GM19467 (cell line): ENCODE data around the gene BHLHA15.
"Not testable (repeated sequence)": the region's sequence is repeated elsewhere in the genome, so short reads cannot be mapped to it uniquely, and the experiment has no call there.

ENCODE experiments used
- ATAC-seq: cut with Tn5 transposase; IDR thresholded peaks from one replicate; pipeline ENCODE4 v1.9.1; 2021; ENCODE audit warnings: mild to moderate bottlenecking, moderate library complexity; ENCODE audit not compliant: unreplicated experiment

The BHLHA15 gene

DNA sequence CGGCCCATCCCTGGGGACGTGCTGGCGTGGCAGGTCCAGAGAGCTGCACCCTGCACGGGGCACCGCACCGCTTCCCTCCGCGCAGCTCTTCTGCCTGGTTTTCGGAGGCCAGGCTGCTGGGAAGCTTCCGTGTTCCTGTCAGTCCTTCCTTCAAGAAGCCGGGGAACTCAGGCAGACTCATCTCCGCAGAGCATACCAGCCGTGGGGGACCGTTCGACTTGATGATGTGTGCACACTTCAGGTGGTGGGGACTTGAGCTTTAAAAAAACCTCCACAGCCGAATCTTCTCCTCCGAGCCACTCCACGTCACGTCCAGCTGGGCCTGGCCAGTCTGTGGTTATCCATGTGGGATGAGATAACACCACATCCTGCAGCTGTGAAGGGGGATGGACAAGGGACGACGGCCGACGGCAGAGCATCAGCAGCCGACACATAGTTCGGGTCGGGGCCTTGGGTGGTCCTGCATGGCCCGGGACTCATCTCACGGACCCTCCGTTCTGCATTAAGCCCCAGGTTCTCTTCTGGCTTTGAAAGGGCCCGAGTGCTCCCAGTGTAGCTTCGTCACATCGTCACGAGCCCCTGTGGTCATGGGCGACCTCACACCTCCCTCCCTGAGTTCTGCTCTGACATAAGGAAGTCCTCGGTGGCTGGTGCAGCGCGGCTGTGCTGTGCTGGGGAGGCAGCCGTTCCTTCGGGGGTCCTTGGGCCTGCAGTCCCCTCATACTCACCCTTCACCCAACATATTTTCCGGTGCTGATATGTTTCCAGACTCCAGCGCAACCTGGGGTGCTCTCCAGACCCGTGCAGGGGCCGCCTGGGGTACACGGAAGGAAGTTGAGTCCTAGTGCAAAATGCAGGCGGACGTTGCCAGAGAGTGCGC, 4.5 kb upstream of the BHLHA15 start:
- ATAC-seq = no peak

DNA sequence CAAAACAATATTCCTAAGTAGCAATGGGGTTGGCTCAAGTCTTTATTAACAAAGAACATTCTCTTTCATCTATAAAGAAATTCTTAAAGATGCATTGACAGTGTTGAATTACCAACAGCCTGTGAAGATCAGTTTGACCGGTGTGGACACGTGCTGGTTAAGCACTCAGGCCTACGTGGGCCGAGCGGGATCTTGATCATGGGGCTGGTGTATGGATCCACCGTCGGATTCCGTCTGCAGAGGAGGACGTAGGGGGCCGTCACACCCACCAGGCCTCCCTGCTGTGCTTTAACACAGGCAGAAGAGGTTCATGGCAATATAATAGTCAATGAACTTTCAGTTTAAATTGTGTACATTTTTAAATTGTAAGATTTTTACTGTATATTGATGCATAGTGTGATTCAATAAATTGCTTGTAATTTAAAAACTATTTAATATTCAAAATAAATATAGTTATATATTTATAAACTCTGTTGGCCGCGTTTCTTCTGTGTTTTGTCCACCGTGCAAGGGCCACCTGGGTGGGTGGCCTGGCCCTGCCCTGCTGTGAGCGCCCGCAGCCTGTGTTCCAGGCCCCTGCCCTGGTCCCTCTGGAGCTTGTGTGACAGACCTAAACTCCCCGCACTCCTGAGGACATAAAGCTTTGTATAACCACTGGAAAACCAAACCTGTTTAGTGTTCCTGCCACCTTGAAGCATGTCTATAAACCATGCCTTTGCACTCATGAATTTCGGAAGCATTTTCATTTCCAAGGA, 1.9 kb upstream of the BHLHA15 start:
- no peak for ATAC-seq

DNA sequence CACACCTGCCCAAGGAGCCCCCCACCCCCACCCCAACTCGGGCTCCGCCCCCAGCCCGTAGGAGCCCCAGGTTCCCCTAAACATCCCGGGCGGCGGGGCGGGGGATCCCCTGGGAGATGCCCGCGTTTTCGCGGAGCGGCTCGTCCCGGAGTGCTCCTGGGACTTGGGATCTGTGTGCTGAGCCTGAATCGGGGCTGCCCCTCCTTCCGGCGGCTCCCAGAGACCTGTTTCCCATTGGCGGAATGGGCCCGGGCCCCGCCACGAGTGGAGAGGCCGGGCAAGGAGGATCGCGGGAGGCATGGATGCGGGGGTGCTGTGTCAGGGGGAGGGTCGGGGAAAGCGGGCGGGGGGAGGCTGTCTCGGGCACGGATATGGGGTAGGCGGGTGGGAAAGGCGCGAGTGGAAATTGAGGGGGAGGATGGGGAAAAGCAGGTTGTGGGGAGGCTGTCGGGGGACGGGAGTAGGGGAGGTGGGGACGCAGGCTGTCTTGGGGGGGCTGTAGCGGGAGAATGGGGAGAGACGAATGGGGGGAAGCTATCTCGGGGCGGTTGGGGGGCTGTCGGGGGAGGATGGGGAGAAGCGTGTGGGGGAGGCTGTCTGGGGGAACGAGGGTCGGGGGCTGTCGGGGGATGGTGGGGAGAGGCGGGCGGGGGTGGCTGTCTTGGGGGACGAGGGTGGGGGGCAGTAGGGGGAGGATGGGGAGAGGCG, 572 bp upstream of the BHLHA15 start:
- ATAC-seq = no peak

DNA sequence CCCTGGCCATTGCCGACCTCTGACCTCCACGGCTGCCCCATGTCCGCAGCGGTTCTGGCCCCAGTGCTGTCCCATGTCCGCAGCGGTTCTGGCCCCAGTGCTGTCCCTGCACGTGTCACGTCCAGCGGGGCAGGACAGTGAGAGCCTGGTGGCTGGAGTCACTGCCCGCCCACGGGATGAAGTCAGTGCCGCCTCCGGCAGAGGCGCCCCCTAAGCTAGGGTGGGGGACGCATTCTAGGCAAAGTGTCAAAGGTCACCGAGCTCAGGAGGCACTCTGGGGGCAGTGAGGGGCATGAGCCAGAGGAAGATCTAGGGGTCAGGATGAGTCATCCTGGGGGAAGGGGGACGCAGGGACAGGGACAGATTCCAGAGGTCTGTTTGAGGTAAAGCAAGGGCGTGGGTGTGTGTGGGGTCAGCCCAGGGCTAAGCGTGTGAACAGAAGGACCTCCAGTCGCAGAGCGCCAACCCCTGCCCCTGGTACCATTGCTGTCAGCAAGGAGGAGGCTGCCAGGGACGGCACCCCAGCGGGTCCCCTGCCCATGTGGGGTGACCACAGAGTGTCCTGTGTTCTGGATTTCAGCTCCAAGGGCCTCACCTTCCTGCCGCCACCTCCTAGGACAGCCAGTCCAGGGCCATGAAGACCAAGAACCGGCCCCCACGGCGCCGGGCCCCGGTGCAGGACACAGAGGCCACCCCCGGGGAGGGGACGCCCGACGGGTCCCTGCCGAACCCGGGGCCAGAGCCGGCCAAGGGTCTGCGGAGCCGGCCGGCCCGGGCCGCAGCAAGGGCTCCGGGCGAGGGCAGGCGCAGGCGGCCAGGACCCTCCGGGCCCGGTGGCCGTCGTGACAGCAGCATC, 665 bp downstream of the BHLHA15 start:
- ATAC-seq = no peak

DNA sequence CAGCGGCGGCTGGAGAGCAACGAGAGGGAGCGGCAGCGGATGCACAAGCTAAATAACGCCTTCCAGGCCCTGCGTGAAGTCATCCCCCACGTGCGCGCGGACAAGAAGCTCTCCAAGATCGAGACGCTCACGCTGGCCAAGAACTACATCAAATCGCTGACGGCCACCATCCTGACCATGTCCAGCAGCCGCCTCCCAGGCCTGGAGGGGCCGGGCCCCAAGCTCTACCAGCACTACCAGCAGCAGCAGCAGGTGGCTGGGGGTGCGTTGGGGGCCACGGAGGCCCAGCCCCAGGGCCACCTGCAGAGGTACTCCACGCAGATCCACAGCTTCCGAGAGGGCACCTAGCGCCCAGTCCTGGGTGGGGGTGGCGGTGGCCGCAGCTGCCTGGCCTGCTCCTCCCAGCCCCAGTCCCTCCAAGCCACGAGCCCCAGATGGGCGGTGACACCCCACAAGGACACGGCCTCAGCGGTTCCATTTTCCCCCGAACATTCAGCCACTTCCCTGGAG, 1.3 kb downstream of the BHLHA15 start:
- no peak for ATAC-seq

DNA sequence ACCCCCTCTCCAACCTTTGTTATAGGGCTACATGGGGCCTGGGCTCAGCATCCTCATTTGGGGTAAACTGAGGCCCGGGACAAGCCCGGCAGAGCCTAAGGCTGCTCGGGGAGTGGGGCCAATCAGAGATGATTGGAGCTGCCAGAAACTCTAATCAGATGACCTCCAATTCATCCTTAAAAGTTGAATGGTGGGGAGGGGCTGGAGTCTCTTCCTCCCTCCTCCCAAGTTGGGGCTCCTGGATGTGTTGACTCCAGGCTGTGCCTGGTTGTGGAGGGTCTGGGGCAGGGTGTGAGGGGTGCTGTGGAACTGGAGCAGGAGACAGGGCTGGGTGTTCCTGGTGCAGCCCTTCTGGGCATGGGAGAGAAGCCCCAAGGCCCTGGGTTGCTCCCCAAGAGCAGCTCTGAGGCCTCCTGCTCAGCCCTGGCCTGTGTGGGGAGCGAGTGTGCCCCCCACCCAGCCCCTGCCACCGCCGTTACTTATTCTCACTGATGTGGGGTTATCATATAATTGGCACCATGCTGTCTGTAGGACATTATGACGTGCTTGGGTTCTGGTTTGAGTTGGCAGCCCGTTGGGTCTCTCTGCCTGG, 2.2 kb downstream of the BHLHA15 start:
- ATAC-seq = no peak

DNA sequence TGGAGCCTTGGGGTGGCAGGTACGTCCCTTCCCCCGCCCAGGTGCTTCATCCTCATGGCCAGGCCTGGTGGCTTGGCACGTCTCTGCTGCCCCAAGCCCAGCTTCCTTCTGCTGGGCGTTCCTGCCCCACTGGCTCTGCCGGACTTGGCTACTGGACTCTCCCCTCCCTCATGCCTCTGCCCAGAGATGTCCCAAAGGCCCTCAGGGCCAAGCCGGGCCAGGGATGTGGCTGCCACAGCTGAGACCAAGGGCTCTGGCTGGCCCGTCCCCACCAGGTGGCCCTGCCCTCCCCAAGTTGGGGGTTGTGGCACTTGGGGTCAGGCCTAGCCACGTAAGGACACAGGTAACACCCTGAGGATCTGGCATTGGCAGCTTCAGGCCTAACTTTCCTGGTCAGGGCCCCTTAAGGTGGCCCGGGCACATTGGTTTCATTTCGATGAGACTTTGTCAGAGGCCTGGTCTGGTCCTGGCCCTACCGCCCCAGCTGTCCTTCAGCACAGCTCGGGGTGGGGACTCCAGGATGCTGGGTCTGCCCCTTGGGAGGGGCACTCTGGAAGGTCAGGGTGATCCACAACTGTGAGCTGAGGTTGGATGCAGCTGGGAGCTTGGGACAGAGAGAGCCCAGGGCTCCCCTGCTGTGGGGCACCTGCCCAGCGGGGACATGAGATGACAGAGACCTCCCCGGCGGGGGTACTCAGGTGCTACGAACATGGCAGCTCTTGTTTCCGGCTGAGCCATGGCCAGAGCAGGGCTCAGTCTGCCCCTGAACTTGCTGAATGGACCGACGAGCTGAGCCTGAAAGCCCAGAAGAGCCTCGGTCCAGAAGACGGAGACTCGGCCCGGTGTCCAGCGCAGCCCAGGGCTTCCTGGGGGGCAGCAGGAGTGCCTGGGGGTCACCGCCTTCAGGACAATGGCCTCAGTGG, 2.9 kb downstream of the BHLHA15 start:
- no peak for ATAC-seq

DNA sequence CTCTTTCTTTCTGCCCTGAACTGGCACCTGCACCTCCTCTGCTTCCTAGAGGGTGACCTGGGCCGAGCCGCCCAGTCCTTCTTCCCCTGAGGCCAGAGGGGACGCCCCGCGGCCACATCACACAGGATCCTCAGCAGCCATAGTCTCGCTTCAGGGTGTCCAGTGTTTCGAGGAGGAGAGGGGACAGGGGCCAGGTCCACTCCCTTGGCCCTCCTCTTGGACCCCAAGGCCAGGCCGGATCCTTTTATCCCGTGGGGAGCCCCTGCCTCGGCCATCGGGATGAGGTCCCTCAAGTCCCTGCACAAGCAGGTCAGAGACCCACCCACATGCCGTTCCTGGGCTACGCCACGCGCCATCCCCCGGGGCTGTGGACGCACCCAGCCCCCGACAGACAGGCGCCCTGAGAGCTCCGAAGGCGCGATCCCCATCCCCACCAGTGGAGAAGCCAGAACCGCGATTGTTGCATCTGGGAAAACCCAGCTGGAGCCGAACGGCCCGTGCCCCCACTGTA, 3.6 kb downstream of the BHLHA15 start:
- ATAC-seq = no peak

DNA sequence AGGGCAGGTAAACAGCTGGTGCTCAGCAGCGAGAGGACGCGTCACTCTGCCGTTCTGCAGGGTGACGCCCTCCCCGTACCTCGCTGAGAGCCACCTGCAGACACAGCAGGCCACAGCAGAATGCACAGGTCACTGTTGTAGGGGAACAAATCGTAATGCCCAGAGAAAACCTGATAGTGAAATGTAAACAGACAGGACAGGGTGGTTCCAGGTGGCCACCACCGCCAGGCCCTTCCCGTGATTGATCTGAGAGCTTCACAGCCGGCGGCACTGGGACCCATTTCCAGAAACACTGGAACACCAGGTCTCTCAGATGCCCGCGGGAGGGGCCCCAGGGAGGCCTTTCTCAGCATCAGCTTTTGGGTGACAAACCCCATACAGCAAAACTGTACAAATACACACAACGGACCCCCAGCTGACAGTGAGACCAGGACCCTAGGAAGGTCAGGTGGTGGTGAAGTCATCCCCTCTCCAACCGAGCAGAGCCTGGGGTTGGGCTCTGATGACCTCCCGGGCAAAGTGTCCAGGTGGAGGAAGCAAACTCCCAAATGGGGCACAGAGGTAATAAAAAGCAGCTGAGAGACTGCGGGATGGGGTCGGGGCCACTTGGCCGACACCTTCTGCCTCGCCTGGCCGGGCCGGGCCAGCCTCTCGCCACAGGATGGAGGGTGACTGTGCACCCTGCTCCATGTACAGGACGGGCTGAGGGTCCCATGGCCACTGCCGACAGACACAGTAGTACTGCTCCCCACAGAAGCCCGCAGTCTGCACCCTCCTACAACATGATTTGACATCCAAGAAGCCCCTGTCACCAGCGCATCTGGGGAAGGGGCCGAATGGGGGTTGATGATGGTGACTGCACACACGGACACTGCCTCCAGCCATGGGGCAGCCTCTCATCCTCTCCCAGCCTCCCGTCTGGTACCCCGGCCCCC, 4.6 kb downstream of the BHLHA15 start:
- no peak for ATAC-seq

DNA sequence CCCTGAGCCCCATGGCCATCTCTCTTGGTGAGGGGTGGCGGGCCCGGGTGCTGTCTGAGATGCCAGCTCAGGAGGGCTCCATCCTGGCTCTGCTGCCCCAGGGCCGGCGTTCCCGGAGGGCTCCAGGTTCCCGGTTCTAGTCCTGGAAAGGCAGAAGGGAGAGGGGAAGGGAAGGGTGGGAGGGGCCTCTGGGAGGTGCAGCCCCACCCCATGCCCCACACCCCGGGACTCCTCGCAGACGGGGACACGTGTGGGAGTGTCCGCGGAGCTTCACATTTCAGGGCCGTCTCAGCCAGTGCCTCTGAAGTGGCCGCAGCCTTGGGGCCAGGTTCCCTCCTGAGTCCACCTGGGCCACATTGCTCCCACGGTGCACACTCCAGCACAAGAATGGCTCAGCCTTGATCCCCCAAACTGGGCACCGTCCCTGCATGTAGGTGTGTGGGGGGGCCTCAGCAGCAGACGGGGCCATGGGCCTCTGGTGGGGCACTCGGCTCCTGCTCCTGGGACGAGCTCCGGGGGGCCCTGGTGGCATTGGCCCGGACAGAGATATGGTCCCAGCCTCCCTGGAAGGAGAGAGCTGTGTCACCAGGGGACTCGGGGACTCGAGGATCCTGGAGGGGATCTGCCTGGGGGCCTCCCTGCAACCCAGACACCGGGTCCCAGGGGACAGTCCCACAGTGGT, 5.8 kb downstream of the BHLHA15 start:
- ATAC-seq = no peak

DNA sequence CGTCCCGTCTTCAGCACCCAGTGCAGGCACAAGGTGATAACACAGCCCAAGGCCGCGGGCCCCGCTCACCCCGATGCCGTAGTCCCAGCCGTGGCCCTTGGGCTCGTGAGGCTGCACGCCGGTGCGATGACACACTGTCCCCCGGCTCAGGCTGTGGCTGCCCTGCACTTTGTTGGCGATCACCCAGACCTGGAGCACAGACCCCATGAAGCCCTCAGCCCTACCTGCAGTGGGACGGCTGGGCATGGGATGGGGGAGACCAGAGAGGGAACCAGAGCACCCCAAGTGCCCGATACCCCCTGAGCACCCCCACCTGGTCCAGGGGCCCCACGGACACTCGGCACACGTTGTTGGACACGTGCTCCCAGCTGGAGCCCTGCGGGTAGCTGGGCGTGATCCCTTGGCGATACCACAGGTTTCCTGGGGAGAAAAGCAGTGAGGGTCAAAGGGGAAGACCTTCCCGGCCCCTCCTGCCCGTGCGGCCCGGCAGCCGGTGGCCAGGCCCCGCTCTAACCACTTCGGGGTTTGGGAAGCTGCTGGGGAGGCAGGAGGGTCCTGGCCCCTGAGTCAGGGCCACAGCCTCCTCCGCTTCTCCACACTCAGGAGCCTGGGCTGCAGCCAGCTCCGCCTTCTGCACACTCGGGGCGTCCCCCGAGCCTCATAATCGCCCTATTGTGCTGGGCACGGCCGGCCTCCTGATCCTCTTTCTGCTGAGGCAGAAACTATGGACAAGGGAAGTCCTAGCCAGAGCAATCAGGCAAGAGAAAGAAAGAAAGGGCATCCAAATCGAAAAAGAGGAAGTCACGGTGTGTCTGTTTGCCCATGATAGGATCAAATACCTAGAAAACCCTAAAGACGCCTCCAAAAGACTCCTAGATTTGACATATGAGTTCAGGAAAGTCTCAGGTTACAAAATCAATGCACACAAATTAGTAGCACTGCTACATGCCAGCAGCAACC, 6.7 kb downstream of the BHLHA15 start:
- ATAC-seq = no peak

DNA sequence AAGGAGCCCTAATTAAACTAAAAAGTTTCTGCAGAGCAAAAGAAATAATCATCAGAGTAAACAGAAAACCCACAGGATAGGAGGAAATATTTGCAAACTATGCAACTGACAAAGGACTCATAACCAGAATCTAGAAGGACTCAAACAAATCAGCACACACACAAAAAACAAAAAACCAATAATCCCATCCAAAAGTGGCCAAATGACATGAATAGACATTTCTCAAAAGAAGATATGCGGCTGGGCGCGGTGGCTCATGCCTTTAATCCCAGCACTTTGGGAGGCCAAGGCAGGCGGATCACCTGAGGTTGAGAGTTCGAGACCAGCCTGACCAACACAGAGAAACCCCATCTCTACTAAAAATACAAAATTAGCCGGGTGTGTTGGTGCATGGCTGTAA, 8.1 kb downstream of the BHLHA15 start:
- ATAC-seq = not testable (repeated sequence)

DNA sequence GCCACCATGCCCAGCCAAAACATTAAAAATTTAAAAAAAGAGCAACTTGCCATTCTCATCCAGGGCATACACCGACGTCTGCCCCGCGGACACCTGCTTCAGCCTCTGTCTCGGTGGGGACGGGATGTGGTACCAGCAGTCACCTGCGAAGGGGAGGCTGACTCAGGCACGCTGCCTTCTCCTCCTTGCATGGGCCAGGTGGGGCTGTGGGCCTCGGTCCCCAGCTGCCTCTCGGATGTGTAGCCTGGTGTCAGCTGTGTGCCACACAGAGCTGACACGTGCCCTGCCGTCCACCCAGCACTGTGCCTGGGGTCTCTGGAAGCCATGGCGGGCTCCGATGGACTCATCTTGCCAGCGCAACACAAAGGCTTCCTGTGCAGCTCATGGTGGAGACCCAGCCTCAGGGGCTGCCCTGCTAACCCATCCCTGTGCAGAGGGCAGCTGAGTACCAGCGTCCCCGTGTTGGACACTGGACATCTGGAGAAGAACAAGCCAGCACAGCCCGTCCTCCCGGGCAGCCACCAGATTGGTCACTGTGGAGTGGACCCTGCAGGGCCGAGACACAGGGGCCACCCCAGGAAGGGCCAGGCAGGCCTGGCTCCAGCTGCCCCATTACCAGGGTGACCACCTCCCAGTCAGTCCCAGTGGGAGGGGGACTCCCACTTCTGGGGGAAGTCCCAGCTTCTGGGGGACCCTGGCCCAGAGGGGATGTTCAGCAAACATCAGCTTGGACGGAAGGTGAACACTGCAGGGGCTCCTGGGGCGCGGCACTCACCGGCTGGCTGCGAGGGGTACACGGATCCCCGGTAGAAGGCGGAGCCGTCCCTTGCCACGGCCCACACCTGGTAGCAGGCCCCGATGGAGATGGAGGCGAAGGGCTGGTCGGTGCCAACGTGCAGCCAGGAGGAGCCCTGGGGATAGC, 10.6 kb downstream of the BHLHA15 start:
- no peak for ATAC-seq

DNA sequence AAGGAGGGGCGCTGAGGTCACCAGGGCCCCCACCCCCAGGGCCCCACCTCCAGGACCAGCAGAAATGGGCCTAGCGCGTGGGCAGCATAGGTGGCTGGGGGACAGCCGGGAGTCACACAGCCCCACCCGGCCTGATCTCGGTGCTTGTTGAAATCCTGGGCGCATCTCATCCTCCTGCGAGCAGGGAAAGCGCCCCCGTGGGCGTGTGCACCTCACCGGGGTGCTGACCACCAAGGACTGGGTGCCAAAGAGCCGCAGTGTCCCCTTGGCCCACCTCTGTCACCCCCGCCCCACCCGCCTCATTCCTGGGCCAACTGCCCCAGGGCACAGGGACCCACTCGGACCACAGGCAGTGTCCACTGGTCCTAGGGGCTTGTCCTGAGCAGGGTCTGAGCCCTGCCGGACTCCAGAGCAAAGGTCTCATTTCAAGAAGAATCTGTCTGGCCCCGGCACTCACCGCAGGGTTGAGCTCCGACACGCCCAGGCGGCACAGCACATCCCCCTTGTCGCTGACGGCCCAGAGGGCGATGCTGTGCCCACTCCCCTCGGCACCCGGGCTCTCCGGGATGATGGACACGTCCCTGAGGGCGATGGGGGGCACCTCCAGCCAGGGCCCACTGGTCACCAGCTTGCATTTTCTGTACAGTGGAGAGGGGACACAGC, 11.4 kb downstream of the BHLHA15 start:
- ATAC-seq = no peak
